ENCODE measurements around the gene KCNH4.
"Not testable (repeated sequence)": the region's sequence is repeated elsewhere in the genome, so short reads cannot be mapped to it uniquely, and the experiment has no call there.

Gene KCNH4

DNA sequence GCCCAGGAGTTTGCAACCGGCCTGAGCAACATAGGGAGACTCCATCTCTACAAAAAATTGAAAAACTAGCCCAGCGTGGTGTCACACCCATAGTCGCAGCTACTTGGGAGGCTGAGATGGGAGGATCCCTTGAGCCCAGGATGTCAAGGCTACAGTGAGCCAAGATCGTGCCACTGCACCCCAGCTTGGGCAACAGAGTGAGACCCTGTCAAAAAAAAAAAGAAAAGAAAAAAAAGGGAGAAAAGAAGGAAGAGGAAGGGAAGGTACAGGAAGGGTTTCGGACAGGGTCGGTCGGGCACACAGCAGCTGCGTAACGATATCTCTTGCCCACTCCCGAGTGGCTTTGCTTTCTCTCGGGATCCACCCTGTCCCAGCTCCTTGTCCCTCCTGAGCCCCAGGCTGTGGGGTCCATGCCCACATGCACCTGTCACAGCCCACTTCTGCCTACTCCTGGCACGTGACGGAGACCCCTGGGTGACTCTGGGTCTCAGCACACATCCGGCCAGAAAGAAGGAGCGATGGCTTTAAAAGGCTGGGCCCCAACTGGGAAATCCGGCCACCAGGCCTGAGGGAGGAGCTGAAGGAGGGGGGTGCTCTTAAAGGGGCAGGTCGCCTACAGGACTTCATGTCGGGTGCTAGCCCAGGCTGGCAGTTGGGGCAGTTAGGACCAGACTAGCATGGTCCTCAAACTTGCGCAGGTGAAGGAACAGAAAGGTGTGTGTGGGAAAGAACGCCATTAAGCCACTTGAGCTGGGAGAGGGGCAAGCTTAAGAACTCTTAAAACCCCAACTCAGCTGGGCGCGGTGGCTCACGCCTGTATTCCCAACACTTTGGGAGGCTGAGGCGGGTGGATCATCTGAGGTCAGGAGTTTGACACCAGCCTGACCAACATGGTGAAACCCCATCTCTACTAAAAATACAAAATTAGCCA, 13.3 kb upstream of the KCNH4 start, which contains the start of gene GHDC:
TSS of gene GHDC (minus strand) at position 526 of the 931 bp plus-strand sequence. CDS start 913 bp downstream, outside the sequence.
- no peak for DNase-seq

DNA sequence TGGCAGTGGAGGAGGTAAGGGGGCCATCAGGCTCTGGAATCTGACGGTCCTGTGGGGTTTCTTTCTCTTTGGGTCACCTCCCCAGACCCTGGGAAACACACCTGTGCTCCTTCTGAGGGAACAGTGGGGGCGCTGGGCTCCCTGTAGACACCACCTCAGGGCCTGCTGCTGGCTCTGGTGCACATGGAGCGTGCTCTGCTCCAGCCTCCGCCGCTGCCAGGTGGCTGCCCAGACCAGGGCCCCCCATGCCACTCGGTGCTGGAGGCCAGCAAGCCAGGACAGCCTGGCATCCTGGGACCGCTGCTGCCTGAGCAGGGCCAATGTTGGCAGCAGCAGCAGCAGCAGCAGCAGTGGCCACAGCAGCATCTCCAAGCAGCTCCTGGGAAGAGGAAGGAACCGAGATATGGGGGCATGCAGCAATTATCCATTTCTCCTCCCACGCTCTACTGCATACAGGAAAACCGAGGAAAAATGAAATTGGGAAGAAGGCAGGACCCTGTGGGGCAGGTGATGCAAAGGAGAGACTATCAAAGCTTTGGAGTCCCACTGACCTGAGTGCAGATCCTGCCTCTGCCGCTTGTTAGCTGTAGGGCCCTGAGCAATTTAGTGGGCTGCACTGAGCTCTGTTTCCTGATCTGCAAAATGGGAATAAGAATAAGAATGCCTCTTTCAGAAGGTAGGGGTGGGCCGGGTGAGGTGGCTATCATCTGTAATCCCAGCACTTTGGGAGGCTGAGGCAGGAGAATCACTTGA, 12.4 kb upstream of the KCNH4 start:
- no peak for DNase-seq

DNA sequence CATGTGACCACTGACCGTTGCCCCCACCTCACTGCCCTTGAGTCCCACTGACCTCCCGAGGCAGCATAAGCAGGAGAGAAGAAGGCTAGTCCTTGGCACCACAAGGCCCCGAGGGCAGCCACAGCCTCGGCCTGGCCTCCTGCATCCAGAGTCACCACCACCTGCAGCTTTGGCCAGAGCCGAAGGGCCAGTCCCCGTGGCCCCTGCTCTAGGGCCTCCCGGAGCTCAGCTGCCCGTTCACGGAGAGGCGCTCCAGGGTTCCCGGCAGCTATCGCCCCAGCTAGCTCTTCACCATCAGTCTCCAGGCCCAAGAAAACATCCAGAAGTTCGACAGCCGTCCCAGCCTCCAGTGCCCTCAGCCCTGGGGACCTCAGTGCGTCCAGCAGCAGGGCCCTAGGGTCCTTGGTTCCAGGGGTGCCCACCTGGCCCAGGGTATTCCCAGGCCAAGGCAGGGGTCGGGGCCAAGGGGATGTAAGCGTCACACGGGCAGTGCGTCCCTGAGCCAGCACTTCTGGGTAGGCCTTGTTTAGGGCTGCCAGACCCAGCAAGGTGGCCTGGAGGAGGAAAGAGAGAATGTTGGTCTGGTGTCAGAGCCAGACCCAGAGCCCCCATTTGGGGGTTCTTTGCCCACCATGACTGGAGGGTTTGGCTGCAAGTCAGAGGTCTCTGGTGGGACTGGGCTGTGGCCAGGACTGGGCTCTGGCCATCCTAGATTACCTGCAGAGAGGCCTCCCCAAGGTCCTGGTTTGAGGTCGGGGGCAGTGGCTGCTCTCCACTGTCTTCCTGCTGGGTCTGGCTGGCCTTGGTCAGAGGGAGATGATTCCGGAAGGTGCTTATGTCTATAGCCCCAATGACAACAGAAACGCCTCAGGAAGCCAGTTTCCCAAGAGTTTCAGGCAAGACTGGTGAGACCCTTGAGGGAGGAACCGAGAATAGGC, 11.5 kb upstream of the KCNH4 start:
- no peak for DNase-seq

GRCh38 chr17:42191275-42191608, 10.3 kb upstream of the KCNH4 start:
- no peak for DNase-seq

DNA sequence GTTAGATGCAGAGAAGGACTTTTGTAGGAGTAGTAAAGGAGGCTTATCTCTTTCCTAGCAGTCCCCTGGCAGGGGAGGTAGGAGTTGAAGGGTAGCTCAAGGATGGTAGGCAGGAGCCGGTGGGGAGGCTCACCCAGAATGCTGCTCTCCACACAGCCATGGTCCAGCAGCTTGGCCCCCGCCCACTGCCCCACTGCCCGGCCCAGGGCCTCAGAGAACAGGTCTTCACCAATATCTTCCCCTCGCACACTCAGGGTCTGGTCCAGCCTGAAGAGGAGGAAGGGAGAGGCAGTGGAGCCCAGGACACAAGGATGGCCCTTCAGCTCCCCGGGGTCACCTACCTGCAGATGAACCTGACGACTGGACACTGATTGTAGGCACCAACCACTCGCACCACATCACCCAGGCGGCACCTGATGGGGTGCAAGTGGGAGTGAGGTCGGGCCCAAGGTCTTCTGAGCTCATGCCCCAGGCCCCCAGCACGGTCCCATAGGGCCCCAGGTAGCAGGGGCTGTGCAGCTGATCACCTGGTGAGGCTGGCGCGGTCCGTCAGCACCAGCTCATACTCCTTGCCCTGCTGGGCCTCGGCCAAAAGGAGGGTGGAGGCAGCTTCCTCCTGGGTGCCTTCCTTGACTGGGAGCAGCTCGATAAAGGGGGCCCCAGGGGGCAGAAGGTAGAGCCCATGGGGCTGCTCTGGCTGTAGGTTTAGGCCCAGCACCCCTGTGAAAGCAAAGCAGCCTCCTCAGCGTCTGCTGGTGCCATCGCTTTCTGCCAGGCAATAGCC, 9.7 kb upstream of the KCNH4 start:
- DNase-seq = no peak

GRCh38 chr17:42189651-42189965, 8.7 kb upstream of the KCNH4 start:
- DNase-seq = no peak

DNA sequence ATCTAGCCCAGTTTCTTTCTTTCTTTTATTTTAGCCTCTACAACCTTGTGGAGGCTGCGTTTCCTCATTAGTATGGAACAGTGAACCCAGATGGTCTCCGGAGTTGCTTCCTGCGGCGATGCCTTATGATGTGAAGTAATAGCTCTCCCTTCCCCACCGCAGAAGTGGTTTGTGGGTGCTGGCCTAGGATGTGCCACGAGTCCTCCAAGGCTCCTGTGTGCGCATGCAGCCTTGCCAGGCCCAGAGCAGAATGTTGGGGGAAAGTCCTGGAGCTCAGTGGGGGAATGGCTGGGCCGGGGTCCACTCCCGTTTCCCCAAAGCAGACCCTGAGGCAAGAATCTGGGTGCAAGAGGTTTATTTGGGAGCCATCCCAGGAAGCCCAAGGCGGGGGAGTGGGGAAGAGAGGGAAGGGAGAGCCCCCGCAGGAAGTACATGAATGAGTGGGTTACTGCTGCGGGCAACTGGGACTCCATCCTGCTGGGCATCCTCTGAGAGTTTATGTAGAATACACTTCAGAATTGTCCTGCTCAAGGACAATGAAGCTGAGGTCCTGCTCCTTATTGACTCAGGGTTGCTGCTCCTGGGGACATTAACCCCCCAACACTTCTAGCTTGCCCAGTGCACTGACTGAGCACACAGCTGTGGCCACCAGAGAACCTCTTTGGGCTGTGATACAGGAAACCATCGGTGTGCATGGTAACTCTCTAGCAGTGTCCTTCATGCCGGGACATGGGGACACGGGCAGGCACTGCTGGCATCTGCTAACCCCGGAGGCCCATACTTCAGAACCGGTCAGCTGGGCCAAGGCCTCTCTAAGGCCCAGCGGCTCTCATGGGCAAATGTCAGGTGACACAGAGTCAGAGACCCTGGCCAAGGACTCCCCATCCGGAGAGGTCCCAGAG, 8.1 kb upstream of the KCNH4 start:
- DNase-seq = no peak

DNA sequence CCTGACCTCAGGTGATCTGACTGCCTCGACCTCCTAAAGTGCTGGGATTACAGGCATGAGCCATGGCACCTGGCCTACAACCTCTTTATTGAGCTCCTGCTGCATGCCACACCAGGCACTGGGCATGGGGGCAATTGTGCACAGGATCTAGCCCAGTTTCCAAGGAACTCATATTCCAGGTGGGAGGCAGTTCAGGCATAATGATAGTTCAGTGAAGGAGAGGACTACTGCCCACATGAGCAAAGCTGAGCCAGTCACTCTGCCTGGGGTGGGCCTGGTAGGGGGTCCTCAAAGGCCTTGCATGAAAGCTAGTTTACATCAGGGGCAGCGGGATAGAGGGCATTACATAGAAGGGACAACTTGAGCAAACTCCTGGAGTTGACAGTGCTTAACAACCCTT, 6.9 kb upstream of the KCNH4 start:
- DNase-seq = no peak

- DNase-seq = not testable (repeated sequence)
These were observed 5.2 kb upstream of the KCNH4 start for GRCh38 chr17:42186191-42186590.

DNA sequence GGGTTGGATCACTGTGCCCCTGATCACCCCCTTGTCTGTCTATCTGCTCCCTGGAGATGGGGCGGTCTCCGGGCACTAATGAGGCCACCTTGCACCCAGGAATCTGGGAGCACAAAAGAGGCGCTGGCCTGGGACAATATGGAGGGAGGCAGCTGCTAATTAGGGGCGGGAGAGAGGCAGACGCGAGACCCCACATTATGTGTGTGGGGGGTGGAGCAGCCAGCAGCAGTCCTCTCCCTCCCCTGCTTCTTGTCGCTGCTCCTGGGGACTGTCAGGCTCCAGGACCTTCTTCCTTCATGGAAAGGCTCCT, 4.6 kb upstream of the KCNH4 start:
- no peak for DNase-seq

GRCh38 chr17:42184713-42185620, 4.0 kb upstream of the KCNH4 start, which contains the start of gene HCRT:
Gene HCRT (minus strand): TSS chr17:42185452. CDS start chr17:42185365, 87 bp downstream.
- DNase-seq = no peak

DNA sequence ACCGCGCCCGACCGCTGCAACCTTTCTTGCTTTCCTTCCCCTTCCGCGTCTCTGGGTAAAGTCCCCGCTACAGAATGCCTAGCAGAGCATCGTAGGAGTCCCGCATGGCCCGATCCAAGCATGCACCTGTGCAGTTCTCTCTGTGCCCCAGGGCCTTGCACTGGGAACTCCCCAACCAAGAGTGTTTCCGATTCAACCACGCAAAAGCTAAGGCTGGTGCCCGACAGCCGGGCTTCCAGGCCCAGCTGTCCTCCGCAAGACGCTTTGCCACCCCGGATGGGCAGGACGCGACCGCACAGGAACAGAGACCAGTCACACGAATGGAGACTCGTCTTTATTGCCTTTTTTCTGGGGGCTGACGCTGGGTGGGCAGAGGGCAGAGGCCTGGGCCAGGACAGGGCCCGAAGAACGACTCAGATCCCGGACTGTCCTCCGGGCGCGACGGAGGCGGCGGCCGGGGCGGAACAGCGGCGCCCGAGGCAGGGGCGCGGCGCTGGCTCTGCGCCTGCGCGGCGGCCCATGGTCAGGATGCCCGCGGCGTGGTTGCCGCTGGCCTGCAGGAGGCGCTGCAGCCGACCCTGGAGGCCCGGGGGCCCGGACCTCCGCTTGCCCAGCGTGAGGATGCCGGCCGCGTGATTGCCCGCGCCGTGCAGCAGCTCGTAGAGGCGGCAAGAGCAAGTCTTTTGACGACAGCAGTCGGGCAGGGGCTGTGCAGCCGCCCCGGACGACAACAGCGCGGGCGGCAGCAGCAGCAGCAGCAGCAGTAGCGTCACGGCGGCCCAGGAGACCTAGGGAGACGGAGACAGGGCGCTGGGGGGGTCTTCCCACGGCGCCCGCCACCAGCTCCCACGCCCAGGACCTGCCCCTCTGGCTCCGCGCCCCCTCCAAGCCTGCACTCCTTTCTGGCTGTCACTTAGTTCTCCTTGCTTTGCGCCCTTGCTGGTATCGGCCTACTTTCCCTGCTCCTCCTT, 3.1 kb upstream of the KCNH4 start:
- peak; percentile 80 for DNase-seq

DNA sequence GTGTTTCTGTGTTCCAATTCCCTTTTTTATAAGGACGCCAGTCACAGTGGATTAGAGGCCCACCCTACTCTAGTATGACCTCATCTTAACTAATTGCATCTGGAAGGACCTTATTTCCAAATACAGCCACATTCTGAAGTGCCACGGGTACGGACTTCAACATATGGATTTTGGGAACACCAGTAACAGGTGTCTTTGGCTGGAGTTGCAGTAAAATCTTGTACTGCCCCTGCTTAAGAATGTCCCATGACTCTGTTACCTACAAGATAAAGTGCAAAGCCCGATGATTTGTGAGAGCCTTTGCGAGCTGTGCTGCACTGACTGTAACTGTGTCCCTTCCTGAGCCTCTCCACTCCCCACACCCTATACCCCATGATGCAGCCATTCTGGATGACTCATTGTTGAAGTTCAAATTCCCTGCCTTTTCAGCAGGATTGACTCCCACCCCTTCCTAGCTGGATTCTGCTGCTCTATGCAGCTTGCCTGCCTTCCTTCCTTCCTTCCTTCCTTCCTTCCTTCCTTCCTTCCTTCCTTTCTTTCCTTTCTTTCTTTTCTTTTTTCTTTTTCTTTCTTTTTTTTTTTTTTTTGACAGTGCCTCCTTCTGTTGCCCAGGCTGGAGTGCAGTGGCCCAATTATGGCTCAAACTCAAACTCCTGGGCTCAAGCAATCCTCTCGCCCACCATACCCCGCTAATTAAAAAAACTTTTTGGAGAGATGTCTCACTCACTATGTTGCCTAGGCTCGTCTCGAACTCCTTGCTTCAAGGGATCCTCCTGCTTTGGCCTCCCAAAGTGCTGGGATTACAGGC, 2.2 kb upstream of the KCNH4 start:
- no peak for DNase-seq

- no peak for DNase-seq
These were observed 887 bp upstream of the KCNH4 start for GRCh38 chr17:42181851-42182207.

DNA sequence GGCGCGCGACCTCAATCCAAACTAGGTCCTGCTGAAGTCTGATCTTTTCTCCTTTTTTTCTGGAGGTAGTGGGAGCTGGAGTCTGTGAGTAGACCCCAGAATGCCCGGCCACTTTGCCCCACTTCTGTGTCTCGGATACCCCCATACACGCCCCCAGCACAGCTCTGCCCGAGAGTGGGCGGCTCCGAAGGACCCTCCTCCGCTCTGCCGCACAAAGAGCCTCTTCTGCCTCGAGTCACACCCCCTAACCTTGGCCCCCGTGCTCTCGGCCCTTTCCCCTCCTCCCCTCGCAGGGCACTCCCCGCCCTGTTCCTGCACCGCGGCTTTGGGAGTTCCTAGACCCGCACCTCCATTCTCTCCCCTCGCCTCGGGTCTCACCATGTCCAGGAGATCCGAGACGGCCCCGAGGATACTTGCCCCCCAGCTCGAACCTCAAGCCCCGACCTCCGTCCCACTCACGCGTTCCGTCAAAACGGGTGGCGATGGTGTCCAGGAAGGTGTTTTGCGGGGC, 476 bp downstream of the KCNH4 start:
- no peak for DNase-seq

DNA sequence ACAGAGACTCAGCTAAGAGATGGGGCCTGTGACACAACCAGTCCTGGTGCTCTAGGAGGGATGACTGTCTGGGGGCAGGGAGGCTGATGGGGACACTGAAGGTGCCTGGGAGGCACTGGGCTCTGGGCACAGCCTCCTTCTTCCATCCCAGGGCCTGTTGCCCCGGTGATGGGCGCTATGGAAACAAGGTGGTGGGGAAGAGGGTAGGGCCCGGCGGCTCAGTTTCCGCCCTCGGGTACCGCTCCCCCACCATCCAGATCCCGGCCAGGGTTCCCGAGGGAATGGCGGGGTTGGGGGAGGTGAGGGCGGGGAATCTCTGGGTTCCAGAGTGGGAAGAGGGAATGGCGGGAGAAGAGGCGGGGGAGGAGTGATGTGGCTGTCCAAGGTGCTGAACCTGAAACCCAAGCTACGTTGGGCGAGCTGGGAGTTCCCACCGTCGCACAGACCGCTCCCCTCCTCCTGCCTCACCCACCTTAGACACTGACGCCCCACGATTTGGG, 981 bp downstream of the KCNH4 start:
- no peak for DNase-seq

DNA sequence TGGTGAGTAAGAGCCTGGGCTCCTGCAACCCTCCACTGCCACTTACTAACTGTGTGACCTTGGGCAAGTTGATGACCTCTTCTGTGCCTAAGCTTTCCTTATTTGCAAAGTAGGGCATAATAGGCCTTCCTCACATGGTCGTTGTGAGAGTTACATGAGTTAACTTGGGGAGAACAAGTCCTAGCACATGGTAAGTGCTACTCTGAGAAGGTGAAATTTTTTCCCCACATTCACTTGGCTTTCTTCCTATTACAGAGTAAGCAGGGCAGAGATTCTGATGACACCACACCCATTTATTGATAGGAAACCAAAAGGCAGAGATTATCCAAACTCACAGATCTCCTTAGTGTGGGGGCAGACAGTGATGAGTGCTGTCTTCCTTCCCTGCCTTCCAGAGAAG, 1.6 kb downstream of the KCNH4 start:
- no peak for DNase-seq

- no peak for DNase-seq
These were observed 2.1 kb downstream of the KCNH4 start for GRCh38 chr17:42178817-42179216.
